Stimulated activated CD4-positive, alpha-beta T cell treated with anti-CD3 and anti-CD28 coated beads, Interleukin-15, amount 100 ng/mL, for 1 hour (primary cell): ENCODE data around the gene PASD1.

Experiments used
- DNase-seq, 2 donors: peaks; one replicate each; pipeline ENCODE4 v3.0.0-alpha.2; 2020; ENCODE audit warnings: low read depth in 1 of 2, low spot score in 1 of 2

The PASD1 gene

GRCh38 chrX:151700581-151700980 is 137.1 kb downstream of the PASD1 start:
- DNase-seq = no peak

- no peak for DNase-seq
Measured at GRCh38 chrX:151701071-151701470, 137.6 kb downstream of the PASD1 start.

- DNase-seq = no peak
Measured at GRCh38 chrX:151701531-151701930, 138.1 kb downstream of the PASD1 start.

- no peak for DNase-seq
Measured at GRCh38 chrX:151702026-151702714, 138.7 kb downstream of the PASD1 start.

GRCh38 chrX:151702741-151703340 is 139.4 kb downstream of the PASD1 start:
- DNase-seq = no peak

GRCh38 chrX:151703487-151703886 is 140.0 kb downstream of the PASD1 start:
- DNase-seq = no peak

GRCh38 chrX:151704041-151704663 is 140.7 kb downstream of the PASD1 start:
- no peak for DNase-seq

GRCh38 chrX:151708821-151709220 is 145.3 kb downstream of the PASD1 start:
- DNase-seq = no peak

- no peak for DNase-seq
Measured at GRCh38 chrX:151710457-151710856, 147.0 kb downstream of the PASD1 start.

- DNase-seq = no peak
Measured at GRCh38 chrX:151711154-151711553, 147.7 kb downstream of the PASD1 start.

- no peak for DNase-seq
Measured at GRCh38 chrX:151711787-151712186, 148.3 kb downstream of the PASD1 start.

- no peak for DNase-seq
Measured at GRCh38 chrX:151712253-151712652, 148.8 kb downstream of the PASD1 start.

- DNase-seq = no peak
Measured at GRCh38 chrX:151713849-151714248, 150.4 kb downstream of the PASD1 start.

- no peak for DNase-seq
Measured at GRCh38 chrX:151714362-151714761, 150.9 kb downstream of the PASD1 start.

GRCh38 chrX:151715752-151716151 is 152.3 kb downstream of the PASD1 start, which contains the start of gene FATE1:
Gene FATE1, plus strand, starts transcription at chrX:151716035. Its CDS starts 85 bp downstream, at chrX:151716120.
- no peak for DNase-seq

- DNase-seq = no peak
Measured at GRCh38 chrX:151722241-151722846, 158.9 kb downstream of the PASD1 start.

- DNase-seq = no peak
Measured at GRCh38 chrX:151723156-151723760, 159.8 kb downstream of the PASD1 start.

GRCh38 chrX:151724563-151725337 is 161.3 kb downstream of the PASD1 start:
- DNase-seq = no peak

- DNase-seq = no peak
Measured at GRCh38 chrX:151725338-151725614, 161.8 kb downstream of the PASD1 start.
